ENCODE measurements around the gene USH1G. TPM values are rescaled to one million over a fixed set of nuclear protein-coding genes. Genes with fewer than 3 reads are reported as not detected.
A peak's percentile ranks its signal among the peaks of the same experiment; 100 is the strongest.

The USH1G gene
- total and polyA plus RNA-seq, 12 donors, result 0.40 to 5.0 (median 1.2) TPM

DNA sequence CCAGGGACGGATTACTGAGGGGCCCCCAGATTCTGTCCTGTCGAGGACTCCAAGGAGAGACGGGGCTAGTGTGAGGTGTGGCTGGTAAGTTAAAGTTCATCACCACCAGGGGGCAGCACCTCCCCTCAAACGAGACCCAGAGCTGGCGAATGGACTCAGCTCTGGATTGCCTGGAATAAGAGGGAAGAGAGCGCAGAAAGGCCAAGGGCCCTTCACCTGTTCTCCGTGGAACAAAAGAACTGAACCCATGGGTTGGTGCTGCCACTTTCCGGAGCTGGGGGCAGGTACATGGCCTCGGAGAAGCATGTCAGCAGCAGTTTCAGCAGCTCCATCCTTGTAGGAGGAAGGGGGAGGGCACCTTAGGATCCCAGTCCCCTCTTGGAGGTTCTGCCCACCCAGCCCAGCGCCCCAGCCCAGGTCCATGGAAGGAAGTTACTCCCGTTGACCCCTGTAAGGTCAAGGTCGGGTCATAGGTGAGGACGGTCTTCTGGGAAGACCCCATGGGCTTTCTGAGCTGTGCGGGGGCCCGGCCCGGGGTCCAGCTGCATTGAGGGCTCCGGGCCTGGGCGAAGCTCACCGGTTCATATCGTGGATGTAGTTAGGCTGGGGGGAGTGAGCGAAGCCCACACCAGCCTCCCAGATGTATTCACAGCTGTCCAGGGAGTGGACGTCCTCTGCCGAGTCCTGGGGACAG is 38.7 kb upstream of the USH1G start:
- Histone ChIP-seq H3K27ac (no peak overlapping the region), H3K36me3 (replicated peaks in 1 of 2) (no peaks in the 10 kb centered on the region), H3K9me3 (replicated peaks in 1 of 3) (no peaks in the 10 kb centered on the region), H3K4me1 (replicated peaks in 1 of 2) (no peaks in the 10 kb centered on the region), H3K4me3 (no peak overlapping the region), H3K27me3 (no peaks in the 10 kb centered on the region)
- 24 to 41% (median 39%) methylated on average over 10 to 23 of the region's 23 CpGs for WGBS, 4 donors
- intact Hi-C loops (cut with DNase I), result loop anchor here (5.0 to 10.0 kb wide), 3 partner anchors 45 to 240 kb away; partner anchors contain the start of gene ARMC7 (in 1 of the 2)
- peak; percentile 86 to 97 (median 91) for DNase-seq
- TF ChIP-seq POLR2A (IDR thresholded peaks at IDR 0.05), result no peak
- TF ChIP-seq, protein P1, sequence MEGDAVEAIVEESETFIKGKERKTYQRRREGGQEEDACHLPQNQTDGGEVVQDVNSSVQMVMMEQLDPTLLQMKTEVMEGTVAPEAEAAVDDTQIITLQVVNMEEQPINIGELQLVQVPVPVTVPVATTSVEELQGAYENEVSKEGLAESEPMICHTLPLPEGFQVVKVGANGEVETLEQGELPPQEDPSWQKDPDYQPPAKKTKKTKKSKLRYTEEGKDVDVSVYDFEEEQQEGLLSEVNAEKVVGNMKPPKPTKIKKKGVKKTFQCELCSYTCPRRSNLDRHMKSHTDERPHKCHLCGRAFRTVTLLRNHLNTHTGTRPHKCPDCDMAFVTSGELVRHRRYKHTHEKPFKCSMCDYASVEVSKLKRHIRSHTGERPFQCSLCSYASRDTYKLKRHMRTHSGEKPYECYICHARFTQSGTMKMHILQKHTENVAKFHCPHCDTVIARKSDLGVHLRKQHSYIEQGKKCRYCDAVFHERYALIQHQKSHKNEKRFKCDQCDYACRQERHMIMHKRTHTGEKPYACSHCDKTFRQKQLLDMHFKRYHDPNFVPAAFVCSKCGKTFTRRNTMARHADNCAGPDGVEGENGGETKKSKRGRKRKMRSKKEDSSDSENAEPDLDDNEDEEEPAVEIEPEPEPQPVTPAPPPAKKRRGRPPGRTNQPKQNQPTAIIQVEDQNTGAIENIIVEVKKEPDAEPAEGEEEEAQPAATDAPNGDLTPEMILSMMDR (IDR thresholded peaks at IDR 0.05), result peak; percentile 73 to 88 (median 86)

DNA sequence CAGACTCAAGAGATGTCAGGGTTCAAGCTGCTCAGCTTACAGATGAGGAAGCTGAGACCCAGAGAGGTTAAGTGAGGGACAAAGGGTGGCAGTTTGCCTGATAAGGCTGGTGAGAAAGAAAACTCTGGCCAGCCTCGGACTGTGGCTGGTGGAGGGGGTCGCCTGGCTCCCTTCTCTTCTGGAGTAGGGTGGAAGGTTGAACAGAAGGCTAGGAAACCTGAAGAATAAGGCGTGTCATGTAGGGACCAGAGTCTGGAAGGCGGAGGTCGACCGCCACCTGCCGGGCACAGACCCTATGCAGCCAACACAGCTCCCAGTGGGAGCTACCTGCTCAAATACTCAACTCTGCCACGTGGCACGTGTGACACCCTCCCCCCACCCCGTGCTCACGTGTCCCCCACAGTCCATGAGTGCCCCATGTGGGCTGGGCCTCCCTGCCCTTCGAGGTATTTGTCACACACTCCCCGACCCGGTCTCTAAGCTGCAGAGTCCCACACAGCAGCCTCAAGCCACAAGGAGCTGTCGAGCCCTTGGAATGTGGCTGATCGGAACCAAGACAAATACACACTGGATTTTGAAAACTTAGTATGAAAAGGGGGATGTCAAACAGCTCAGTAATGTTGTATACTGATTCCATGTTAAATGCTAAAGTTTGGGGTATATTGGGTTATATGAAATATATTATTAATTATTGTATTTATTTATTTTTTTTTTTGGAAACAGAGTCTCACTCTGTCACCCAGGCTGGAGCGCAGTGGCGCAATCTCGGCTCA is 37.7 kb upstream of the USH1G start:
- DNase-seq, result peak; percentile 52 to 83 (median 72)
- Histone ChIP-seq H3K4me1 (replicated peaks in 1 of 2) (no peaks in the 10 kb centered on the region), H3K4me3 (no peak overlapping the region), H3K36me3 (replicated peaks in 1 of 2) (no peaks in the 10 kb centered on the region), H3K9me3 (replicated peaks in 1 of 3) (no peaks in the 10 kb centered on the region), H3K27me3 (no peaks in the 10 kb centered on the region), H3K27ac (no peak overlapping the region)
- no peak for TF ChIP-seq POLR2A (IDR thresholded peaks at IDR 0.05)
- TF ChIP-seq, protein P1 (IDR thresholded peaks at IDR 0.05), result peak; percentile 27 to 70 (median 56)
- intact Hi-C loops (cut with DNase I), result loop anchor here (5.0 to 10.0 kb wide), 3 partner anchors 47 to 242 kb away; partner anchors contain the start of gene ARMC7 (in 1 of the 2)
- WGBS, 4 donors, result 28 to 58% (median 37%) methylated on average over 18 to 19 of the region's 19 CpGs

DNA sequence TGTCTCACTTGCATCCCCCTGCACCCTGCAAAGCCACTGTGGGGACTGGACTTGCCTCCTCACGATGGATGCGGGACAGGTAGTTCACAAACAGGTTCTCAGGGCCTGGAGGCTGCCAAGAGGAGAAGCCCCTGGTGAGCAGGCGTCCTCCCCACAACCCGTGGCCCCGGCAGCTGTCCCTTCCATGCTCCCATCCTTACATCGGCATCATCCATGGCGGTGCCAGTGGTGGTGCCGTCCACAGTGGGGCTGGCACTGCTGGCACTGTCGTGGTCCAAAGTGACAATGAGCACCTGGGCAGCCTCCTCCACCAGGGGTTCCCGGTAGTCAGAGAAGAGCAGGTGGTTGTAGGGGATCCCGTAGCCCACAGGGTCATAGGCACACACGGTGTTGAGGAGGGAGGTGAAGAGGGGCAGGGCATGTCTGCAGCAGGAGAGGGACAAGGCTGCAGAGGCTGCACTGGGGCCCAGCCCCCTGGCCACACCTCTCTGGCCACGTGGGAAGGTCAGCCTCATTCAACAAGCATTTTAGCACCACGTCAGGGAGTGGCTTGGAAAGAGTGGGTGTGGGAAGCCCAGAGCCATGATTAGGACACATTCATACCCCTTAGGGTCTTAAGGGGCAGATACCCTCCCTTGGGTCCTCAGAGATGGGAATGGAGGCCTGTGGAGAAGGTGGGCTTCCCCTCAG is 36.9 kb upstream of the USH1G start:
- intact Hi-C loops (cut with DNase I), result loop anchor here (5.0 to 10.0 kb wide), 6 partner anchors 38 to 242 kb away; partner anchors contain the start of genes OTOP2 (in 2 of the 2), USH1G (in 2 of the 2) and ARMC7 (in 1 of the 2)
- no peak for DNase-seq
- 59 to 81% (median 70%) methylated on average over 6 to 14 of the region's 14 CpGs for WGBS, 4 donors

More for the DNA sequence above, 36.9 kb upstream of the USH1G start:
- TF ChIP-seq, protein P1 (IDR thresholded peaks at IDR 0.05), result no peak
- no peak for TF ChIP-seq POLR2A (IDR thresholded peaks at IDR 0.05)
- H3K4me1 ChIP-seq (replicated peaks in 1 of 2), result no peaks in the 10 kb centered on the region
- no peaks in the 10 kb centered on the region for H3K36me3 ChIP-seq (replicated peaks in 1 of 2)
- no peak overlapping the region for H3K4me3 ChIP-seq
- no peaks in the 10 kb centered on the region for H3K27me3 ChIP-seq
- H3K27ac ChIP-seq, result no peak overlapping the region
- H3K9me3 ChIP-seq (replicated peaks in 1 of 3), result no peaks in the 10 kb centered on the region

All from adrenal gland (tissue), 12 donors.